ENCODE results near the gene FLG2. TPM values are rescaled to one million over a fixed set of nuclear protein-coding genes. Genes with fewer than 3 reads are reported as not detected.
"Not testable (repeated sequence)": the region's sequence is repeated elsewhere in the genome, so short reads cannot be mapped to it uniquely, and the experiment has no call there.

Gene FLG2
- total RNA-seq, 1 donor from 2014 or later: not detected

GRCh38 chr1:152313319-152313801 lies 46.4 kb downstream of the FLG2 start:
- no peak for DNase-seq (ENCODE audit: extremely low read depth, low read depth, low spot score)

GRCh38 chr1:152312169-152312568 lies 47.6 kb downstream of the FLG2 start:
- not testable (repeated sequence) for DNase-seq (ENCODE audit: extremely low read depth, low read depth, low spot score)

GRCh38 chr1:152309955-152310354 lies 49.9 kb downstream of the FLG2 start:
- no peak for DNase-seq (ENCODE audit: extremely low read depth, low read depth, low spot score)

- DNase-seq (ENCODE audit: extremely low read depth, low read depth, low spot score): not testable (repeated sequence)
Measured at GRCh38 chr1:152309320-152309901, 50.4 kb downstream of the FLG2 start.

- not testable (repeated sequence) for DNase-seq (ENCODE audit: extremely low read depth, low read depth, low spot score)
Measured at GRCh38 chr1:152308758-152309157, 51.0 kb downstream of the FLG2 start.

GRCh38 chr1:152307970-152308369 lies 51.8 kb downstream of the FLG2 start:
- not testable (repeated sequence) for DNase-seq (ENCODE audit: extremely low read depth, low read depth, low spot score)

GRCh38 chr1:152306123-152306522 lies 53.7 kb downstream of the FLG2 start:
- DNase-seq (ENCODE audit: extremely low read depth, low read depth, low spot score): not testable (repeated sequence)

- DNase-seq (ENCODE audit: extremely low read depth, low read depth, low spot score): not testable (repeated sequence)
Measured at GRCh38 chr1:152304773-152305172, 55.0 kb downstream of the FLG2 start.

- DNase-seq (ENCODE audit: extremely low read depth, low read depth, low spot score): not testable (repeated sequence)
Measured at GRCh38 chr1:152303139-152303872, 56.5 kb downstream of the FLG2 start.

Other genes with a start within 250 kb of the FLG2 start
- under 0.01 and 0.12 TPM in 2 replicates for gene TCHH, start 244.6 kb downstream of the FLG2 start, total RNA-seq
- not detected in 2 replicates for gene RPTN, start 200.8 kb downstream of the FLG2 start, total RNA-seq
- not detected in 2 replicates for gene HRNR, start 135.8 kb downstream of the FLG2 start, total RNA-seq
- 0.06 and 0.19 TPM in 2 replicates for gene FLG, start 34.8 kb downstream of the FLG2 start, total RNA-seq
- not detected in 2 replicates for gene CRNN, start 54.3 kb upstream of the FLG2 start, total RNA-seq
- not detected in 2 replicates for gene LCE5A, start 150.8 kb upstream of the FLG2 start, total RNA-seq
- not detected in 2 replicates for gene CRCT1, start 154.5 kb upstream of the FLG2 start, total RNA-seq
- gene LCE3E, start 206.8 kb upstream of the FLG2 start, total RNA-seq: not detected in 2 replicates
- gene LCE3D, start 220.5 kb upstream of the FLG2 start, total RNA-seq: not detected in 2 replicates
- not detected in 2 replicates for gene LCE3C, start 240.2 kb upstream of the FLG2 start, total RNA-seq

Data from glomerular endothelial cell (primary cell).